Effector memory CD4-positive, alpha-beta T cell (primary cell): ENCODE data around the gene CERK.
"Not testable (repeated sequence)": the region's sequence is repeated elsewhere in the genome, so short reads cannot be mapped to it uniquely, and the experiment has no call there.

Experiments used
- DNase-seq, 3 donors: peaks; one replicate each; pipeline ENCODE4 v3.0.0-alpha.2; 2020
- H3K27ac ChIP-seq: 2 replicates; pipeline ENCODE4 v1.7.0; 2013; ENCODE audit warnings: mild to moderate bottlenecking, low read length, moderate library complexity; ENCODE audit not compliant: insufficient read depth, poor library complexity, severe bottlenecking
- H3K27me3 ChIP-seq: replicated peaks from 2 replicates; pipeline ENCODE4 v1.7.0; 2013; ENCODE audit warnings: mild to moderate bottlenecking, low read length; ENCODE audit not compliant: insufficient read depth, control insufficient read depth, poor library complexity, severe bottlenecking
- H3K36me3 ChIP-seq: 2 replicates; pipeline ENCODE4 v1.7.0; 2013; ENCODE audit warnings: mild to moderate bottlenecking, low read length, moderate library complexity; ENCODE audit not compliant: control insufficient read depth, insufficient read depth
- H3K4me1 ChIP-seq: 2 replicates; pipeline ENCODE4 v1.7.0; 2013; ENCODE audit warnings: low read length, mild to moderate bottlenecking; ENCODE audit not compliant: control insufficient read depth, insufficient read depth, poor library complexity, severe bottlenecking
- H3K4me3 ChIP-seq: 2 replicates; pipeline ENCODE4 v1.7.0; 2013; ENCODE audit warnings: low read length, low read depth, mild to moderate bottlenecking; ENCODE audit not compliant: insufficient read depth, poor library complexity, severe bottlenecking
- H3K9me3 ChIP-seq: 2 replicates; pipeline ENCODE4 v1.7.0; 2013; ENCODE audit warnings: mild to moderate bottlenecking, low read length, moderate library complexity; ENCODE audit not compliant: control insufficient read depth

CERK gene

GRCh38 chr22:46652847-46653331 lies 85.2 kb downstream of the CERK start:
- H3K4me3 ChIP-seq = no peak overlapping the region
- H3K36me3 ChIP-seq = no peaks in the 10 kb centered on the region
- no peak for DNase-seq
- no peaks in the 10 kb centered on the region for H3K4me1 ChIP-seq
- no peaks in the 10 kb centered on the region for H3K27me3 ChIP-seq
- no peak overlapping the region for H3K27ac ChIP-seq
- no peaks in the 10 kb centered on the region for H3K9me3 ChIP-seq

GRCh38 chr22:46652081-46652846 lies 85.8 kb downstream of the CERK start:
- no peak overlapping the region for H3K27ac ChIP-seq
- no peaks in the 10 kb centered on the region for H3K9me3 ChIP-seq
- H3K4me1 ChIP-seq = no peaks in the 10 kb centered on the region
- H3K36me3 ChIP-seq = no peaks in the 10 kb centered on the region
- no peak overlapping the region for H3K4me3 ChIP-seq
- no peaks in the 10 kb centered on the region for H3K27me3 ChIP-seq
- DNase-seq = no peak

GRCh38 chr22:46651316-46651715 lies 86.7 kb downstream of the CERK start:
- DNase-seq = no peak
- Histone ChIP-seq H3K27ac (no peak overlapping the region), H3K36me3 (no peaks in the 10 kb centered on the region), H3K4me3 (no peak overlapping the region), H3K27me3 (no peaks in the 10 kb centered on the region), H3K4me1 (no peaks in the 10 kb centered on the region), H3K9me3 (no peaks in the 10 kb centered on the region)

DNA sequence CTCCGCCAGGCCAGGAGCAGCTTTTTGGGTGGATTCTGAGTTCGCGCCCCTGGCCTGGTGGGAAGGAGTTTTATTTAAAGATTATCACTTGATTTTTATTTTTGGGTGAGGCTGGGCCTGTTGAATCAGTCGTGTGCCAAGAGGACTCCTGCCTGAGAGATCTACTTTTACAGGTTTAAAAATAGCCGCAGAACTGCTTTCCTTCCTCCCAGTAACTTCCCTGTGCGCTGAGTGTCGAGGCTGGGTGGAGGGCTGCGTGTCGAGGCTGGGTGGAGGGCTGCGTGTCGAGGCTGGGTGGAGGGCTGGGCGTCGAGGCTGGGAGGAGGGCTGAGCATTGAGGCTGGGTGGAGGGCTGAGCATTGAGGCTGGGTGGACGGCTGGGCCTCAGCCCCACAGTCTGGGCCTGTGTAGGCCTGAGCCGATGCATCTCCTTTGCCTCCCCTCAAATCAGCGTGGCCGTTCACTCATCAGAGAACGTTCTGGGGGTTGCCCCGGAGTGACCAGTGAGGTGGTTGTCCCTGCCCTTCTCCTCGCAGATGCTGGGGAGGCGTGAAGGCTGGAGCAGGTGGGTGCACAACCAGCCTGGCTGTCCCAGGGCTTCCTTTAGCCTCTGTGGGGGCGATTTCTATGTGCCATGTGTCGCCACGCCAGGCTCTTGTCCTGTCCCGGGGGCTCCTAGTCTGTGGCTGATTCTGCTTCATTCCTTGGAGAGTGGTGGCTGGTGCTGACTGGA lies 87.8 kb downstream of the CERK start:
- H3K27ac ChIP-seq = no peak overlapping the region
- no peaks in the 10 kb centered on the region for H3K27me3 ChIP-seq

GRCh38 chr22:46649141-46650077 lies 88.6 kb downstream of the CERK start:
- H3K27me3 ChIP-seq = no peaks in the 10 kb centered on the region
- H3K36me3 ChIP-seq = no peaks in the 10 kb centered on the region
- H3K27ac ChIP-seq = no peak overlapping the region
- H3K9me3 ChIP-seq = no peaks in the 10 kb centered on the region
- no peak for DNase-seq
- no peaks in the 10 kb centered on the region for H3K4me1 ChIP-seq
- H3K4me3 ChIP-seq = no peak overlapping the region

More for the DNA sequence above, 87.8 kb downstream of the CERK start:
- Histone ChIP-seq H3K4me1 (no peaks in the 10 kb centered on the region), H3K9me3 (no peaks in the 10 kb centered on the region), H3K4me3 (no peak overlapping the region), H3K36me3 (no peaks in the 10 kb centered on the region)
- DNase-seq = no peak

DNA sequence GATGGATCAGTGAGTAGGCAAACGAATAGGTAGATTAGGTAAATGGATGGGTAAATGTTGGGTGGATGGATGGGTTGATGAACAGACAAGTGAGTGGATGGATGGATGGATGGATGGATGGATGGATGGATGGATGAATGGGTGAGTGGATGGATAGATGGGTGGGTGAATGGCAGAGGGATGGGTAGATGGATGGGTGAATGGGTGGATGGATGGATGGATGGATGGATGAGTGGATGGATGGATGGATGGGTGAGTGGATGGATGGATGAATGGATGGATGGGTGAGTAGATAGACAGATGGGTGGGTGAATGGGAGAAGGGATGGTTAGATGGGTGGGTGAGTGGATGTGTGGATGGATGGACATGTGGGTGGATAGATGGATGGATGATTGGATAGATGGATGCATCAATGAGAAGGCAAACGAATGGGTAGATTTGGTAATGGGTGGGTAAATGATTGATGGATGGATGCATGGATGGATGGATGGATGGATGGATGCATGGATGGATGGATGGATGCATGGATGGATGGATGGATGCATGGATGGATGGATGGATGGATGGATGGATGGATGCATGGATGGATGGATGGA lies 89.7 kb downstream of the CERK start:
- not testable (repeated sequence) for H3K4me1 ChIP-seq

DNA sequence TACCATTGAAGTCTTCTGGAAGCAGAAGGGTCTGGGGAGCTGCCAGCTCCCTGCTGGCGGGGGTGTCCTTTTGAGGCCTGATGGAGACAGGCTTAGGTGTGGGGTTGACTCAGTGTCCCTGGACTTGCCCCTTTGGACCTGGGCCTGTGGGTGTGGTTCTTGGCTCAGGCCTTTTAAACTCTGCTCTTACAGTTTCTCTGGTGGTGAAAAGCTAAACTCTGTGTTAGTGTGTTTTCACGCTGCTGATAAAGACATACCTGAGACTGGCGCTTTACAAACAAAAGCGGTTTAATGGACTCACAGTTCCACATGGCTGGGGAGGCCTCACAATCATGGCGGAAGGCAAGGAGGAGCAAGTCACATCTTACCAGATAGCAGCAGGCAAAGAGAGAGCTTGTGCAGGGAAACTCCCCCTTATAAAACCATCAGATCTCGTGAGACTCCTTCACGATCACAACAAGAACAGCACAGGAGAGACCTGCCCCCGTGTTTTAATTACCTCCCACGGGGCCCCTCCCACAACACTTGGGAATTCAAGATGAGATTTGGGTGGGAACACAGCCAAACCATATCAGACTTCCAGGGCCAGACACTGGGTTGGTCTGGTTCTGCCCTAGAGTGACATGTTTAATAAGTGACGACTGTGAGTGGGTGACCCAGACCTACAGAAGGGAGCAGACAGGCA lies 91.4 kb downstream of the CERK start:
- DNase-seq = no peak
- Histone ChIP-seq H3K4me1 (no peaks in the 10 kb centered on the region), H3K27ac (no peak overlapping the region), H3K4me3 (no peak overlapping the region), H3K36me3 (no peaks in the 10 kb centered on the region), H3K9me3 (no peaks in the 10 kb centered on the region), H3K27me3 (no peaks in the 10 kb centered on the region)

More for the DNA sequence above, 89.7 kb downstream of the CERK start:
- H3K27me3 ChIP-seq, H3K27ac ChIP-seq, H3K4me3 ChIP-seq, H3K36me3 ChIP-seq, DNase-seq, H3K9me3 ChIP-seq: not testable (repeated sequence)

GRCh38 chr22:46642840-46643480 lies 95.1 kb downstream of the CERK start:
- not testable (repeated sequence) for H3K27ac ChIP-seq, H3K27me3 ChIP-seq, H3K36me3 ChIP-seq, H3K4me1 ChIP-seq, H3K9me3 ChIP-seq, DNase-seq, H3K4me3 ChIP-seq

- Histone ChIP-seq H3K4me3 (no peak overlapping the region), H3K27me3 (no peaks in the 10 kb centered on the region), H3K9me3 (no peaks in the 10 kb centered on the region), H3K27ac (no peak overlapping the region), H3K4me1 (no peaks in the 10 kb centered on the region), H3K36me3 (no peaks in the 10 kb centered on the region)
- DNase-seq = no peak
These were observed 96.2 kb downstream of the CERK start for GRCh38 chr22:46641811-46642266.
